ENCODE results near the gene LRRFIP2. TPM values are rescaled to one million over a fixed set of nuclear protein-coding genes. Genes with fewer than 3 reads are reported as not detected.

LRRFIP2 gene
- total RNA-seq, 2 donors from 2014 or later, result 102 to 134 TPM

DNA sequence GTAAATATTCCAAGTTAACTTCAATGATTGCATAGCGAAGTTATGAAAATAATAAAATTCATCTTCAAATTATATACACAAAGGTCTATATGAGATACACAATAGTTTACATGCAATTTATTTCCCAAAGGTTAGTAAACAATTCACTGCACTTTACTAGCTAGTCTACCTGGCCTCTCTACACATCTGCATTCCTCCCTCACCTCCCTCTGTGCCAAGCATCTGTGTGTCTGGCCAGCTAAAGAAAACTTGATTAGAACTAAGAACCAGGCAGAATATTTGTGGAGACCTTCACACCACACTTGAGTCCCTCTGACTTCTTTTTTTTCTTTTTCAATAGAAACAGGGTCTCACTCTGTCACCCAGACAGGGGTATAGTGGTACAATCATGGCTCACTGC is 61.4 kb downstream of the LRRFIP2 start:
- Histone ChIP-seq H3K4me3 (no peak overlapping the region), H3K27me3 (replicated peaks; ENCODE audit: insufficient read depth) (no peaks in the 10 kb centered on the region), H3K27ac (no peak overlapping the region), H3K9me3 (no peaks in the 10 kb centered on the region), H3K36me3 (no peaks in the 10 kb centered on the region), H3K4me1 (replicated peaks) (peaks cover 4% of the 10 kb centered on the region)
- TF ChIP-seq POLR2AphosphoS5 (IDR thresholded peaks at IDR 0.05) (no peak), POLR2A (IDR thresholded peaks at IDR 0.05) (no peak)
- TF ChIP-seq, protein P1, sequence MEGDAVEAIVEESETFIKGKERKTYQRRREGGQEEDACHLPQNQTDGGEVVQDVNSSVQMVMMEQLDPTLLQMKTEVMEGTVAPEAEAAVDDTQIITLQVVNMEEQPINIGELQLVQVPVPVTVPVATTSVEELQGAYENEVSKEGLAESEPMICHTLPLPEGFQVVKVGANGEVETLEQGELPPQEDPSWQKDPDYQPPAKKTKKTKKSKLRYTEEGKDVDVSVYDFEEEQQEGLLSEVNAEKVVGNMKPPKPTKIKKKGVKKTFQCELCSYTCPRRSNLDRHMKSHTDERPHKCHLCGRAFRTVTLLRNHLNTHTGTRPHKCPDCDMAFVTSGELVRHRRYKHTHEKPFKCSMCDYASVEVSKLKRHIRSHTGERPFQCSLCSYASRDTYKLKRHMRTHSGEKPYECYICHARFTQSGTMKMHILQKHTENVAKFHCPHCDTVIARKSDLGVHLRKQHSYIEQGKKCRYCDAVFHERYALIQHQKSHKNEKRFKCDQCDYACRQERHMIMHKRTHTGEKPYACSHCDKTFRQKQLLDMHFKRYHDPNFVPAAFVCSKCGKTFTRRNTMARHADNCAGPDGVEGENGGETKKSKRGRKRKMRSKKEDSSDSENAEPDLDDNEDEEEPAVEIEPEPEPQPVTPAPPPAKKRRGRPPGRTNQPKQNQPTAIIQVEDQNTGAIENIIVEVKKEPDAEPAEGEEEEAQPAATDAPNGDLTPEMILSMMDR (IDR thresholded peaks at IDR 0.05), result no peak
- no peak for DNase-seq (ENCODE audit: low spot score)
- WGBS, result 92% methylated on average over 1 of the region's 1 CpG
- intact Hi-C loops (cut with DNase I), result no loop called here

DNA sequence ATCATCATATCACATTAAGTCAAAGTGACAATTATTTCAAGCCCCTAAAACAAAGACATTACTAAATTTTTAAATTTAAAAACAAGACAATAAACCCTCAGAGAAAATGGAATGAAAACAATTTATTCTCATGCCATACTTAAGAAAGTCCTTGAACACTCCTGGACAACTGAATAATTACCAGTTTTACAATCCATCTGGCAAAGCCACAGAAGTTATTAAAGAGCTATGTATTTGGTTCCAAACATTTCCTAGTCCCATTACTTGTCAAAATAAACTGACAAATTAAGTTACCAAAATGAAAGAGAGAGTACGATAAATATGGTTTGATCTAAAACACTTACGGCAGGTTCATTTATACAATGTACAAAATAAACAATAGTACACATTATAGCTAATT is 63.2 kb downstream of the LRRFIP2 start:
- DNase-seq (ENCODE audit: low spot score), result no peak
- H3K27ac ChIP-seq, result peak overlapping the region in 1 of 2 donors; percentile 18
- intact Hi-C loops (cut with DNase I), result no loop called here

DNA sequence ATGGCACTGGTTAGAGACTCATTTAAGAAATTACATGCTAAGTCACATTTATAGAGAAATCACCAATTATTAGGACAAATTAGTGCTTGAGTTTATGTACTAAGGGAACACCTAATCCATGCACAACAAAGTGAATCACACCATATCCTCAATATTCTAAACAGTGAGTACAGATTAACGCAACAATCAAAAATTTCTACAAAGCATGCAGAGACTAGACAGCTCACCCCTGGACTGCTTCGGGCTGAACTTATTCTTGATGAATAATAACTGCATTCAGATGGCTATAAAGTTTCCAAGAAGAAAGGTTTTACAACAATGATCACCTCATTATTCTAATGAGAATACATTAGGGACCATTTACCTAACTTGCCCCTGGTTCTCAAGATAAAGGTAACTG is 66.5 kb downstream of the LRRFIP2 start:
- intact Hi-C loops (cut with DNase I), result no loop called here
- TF ChIP-seq, protein P1 (IDR thresholded peaks at IDR 0.05), result no peak
- TF ChIP-seq POLR2A (IDR thresholded peaks at IDR 0.05), result no peak
- Histone ChIP-seq H3K4me3 (no peak overlapping the region), H3K4me1 (replicated peaks) (no peaks in the 10 kb centered on the region), H3K9me3 (no peaks in the 10 kb centered on the region), H3K27me3 (replicated peaks; ENCODE audit: insufficient read depth) (no peaks in the 10 kb centered on the region), H3K27ac (no peak overlapping the region), H3K36me3 (no peaks in the 10 kb centered on the region)
- 84% methylated on average over 2 of the region's 2 CpGs for WGBS
- DNase-seq (ENCODE audit: low spot score), result no peak

More for the DNA sequence above, 63.2 kb downstream of the LRRFIP2 start:
- H3K4me1 ChIP-seq (replicated peaks), result no peaks in the 10 kb centered on the region
- TF ChIP-seq POLR2A (IDR thresholded peaks at IDR 0.05), result no peak
- TF ChIP-seq, protein P1 (IDR thresholded peaks at IDR 0.05), result no peak
- no peak for TF ChIP-seq POLR2AphosphoS5 (IDR thresholded peaks at IDR 0.05)
- WGBS, result 50% methylated on average over 2 of the region's 2 CpGs
- H3K9me3 ChIP-seq, result no peaks in the 10 kb centered on the region
- H3K4me3 ChIP-seq, result no peak overlapping the region
- no peaks in the 10 kb centered on the region for H3K36me3 ChIP-seq
- no peaks in the 10 kb centered on the region for H3K27me3 ChIP-seq (replicated peaks; ENCODE audit: insufficient read depth)

DNA sequence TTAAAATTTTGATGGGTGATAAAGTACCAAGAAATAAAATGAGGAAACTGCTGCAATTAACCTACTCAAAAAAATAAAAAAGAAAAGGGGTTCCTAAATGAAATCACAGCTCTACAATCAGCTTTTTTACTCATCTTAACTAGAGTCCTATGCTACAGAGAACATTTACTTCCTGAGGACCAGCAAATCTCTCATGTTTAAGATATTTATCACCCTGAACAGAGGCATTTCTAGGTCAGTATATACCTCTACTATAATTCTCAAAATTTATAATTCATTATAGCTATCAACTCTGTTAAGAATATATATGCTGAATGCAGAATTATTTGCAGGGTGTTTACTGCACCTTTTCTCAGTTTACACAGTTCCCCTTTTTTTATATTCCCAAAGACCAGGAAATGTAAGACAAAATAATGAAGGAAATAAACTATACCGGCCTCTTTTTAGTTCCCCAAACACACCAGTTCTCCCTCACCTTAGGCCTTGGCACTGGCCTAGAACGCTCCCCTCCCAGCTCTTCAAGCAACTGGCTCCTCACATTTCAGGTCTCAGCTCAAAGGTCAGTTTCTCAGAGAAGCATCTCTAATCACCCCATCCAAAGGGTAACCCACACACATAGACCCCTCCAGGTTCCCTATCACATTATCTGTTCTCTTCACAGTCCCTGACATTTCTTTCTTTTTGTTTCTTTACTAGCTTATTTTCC is 71.1 kb downstream of the LRRFIP2 start:
- WGBS, result 44% methylated on average over 2 of the region's 2 CpGs
- no peak overlapping the region for H3K4me3 ChIP-seq
- no peak for DNase-seq (ENCODE audit: low spot score)
- H3K27me3 ChIP-seq (replicated peaks; ENCODE audit: insufficient read depth), result no peaks in the 10 kb centered on the region
- peak overlapping the region; percentile 20 to 35 for H3K27ac ChIP-seq
- no peaks in the 10 kb centered on the region for H3K36me3 ChIP-seq
- TF ChIP-seq POLR2A (IDR thresholded peaks at IDR 0.05), result no peak
- peak; percentile 13 for TF ChIP-seq POLR2AphosphoS5 (IDR thresholded peaks at IDR 0.05)
- H3K4me1 ChIP-seq (replicated peaks), result no peaks in the 10 kb centered on the region
- intact Hi-C loops (cut with DNase I), result no loop called here
- no peaks in the 10 kb centered on the region for H3K9me3 ChIP-seq

DNA sequence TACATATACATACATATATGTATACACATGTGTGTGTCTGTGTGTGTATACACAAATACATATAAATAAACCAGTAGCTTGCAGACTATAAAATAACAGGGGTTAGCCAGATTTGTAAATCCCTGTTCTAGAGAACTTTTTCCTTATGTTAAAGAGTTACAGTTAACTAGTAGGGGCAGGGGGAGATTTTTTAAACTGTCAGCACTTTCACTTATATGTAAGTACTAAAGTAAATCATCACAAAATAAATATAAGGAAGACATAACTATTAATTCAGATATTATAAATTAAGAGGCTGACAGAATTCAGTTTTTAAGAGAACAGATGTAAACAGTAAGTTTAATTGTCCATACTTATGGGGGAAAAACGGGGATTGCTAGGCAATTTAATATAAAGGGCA is 74.0 kb downstream of the LRRFIP2 start:
- no peaks in the 10 kb centered on the region for H3K27me3 ChIP-seq (replicated peaks; ENCODE audit: insufficient read depth)
- TF ChIP-seq, protein P1 (IDR thresholded peaks at IDR 0.05), result no peak
- TF ChIP-seq POLR2AphosphoS5 (IDR thresholded peaks at IDR 0.05) (no peak), POLR2A (IDR thresholded peaks at IDR 0.05) (no peak)
- no peaks in the 10 kb centered on the region for H3K36me3 ChIP-seq
- DNase-seq (ENCODE audit: low spot score), result no peak
- WGBS, result 69% methylated on average over 1 of the region's 1 CpG
- no peaks in the 10 kb centered on the region for H3K4me1 ChIP-seq (replicated peaks)
- no peaks in the 10 kb centered on the region for H3K9me3 ChIP-seq
- H3K27ac ChIP-seq, result no peak overlapping the region
- intact Hi-C loops (cut with DNase I), result no loop called here
- no peak overlapping the region for H3K4me3 ChIP-seq
